IMR-90 (cell line): Measurements from ENCODE around the gene JSRP1. TPM values are rescaled to one million over a fixed set of nuclear protein-coding genes. Genes with fewer than 3 reads are reported as not detected.

Experiments used
- ATAC-seq: fragments of 200-7000 bp; cut with Tn5 transposase; 2 replicates; pipeline ENCODE4 v1.9.1; 2020; ENCODE audit warnings: low read depth, mild to moderate bottlenecking, moderate library complexity
- BruUV-seq: library from RNA; stranded (reverse); fragments of 400-500 nt; replicated peaks from 2 replicates; lab custom pipeline; 2021; lab: Mats Ljungman, UMichigan
- CTCF ChIA-PET: fragments of 300-600 bp; formaldehyde crosslinking; extraction: SDS; loops from one replicate; lab custom pipeline; 2021; ENCODE audit warnings: antibody characterized with exemption; lab: Yijun Ruan, JAX
- POLR2A ChIA-PET: fragments of 300-600 bp; sonication (Branson Sonifier 250); formaldehyde crosslinking; loops from one replicate; lab custom pipeline; 2022; ENCODE audit warnings: antibody characterized with exemption; ENCODE audit not compliant: unreplicated experiment; lab: Charles Lee
- DNase-seq: peaks from one replicate; pipeline ENCODE4 v3.0.0; 2013
- H2AFZ ChIP-seq: replicated peaks from 2 replicates; pipeline ENCODE3; 2013; ENCODE audit warnings: low read length, mild to moderate bottlenecking; ENCODE audit not compliant: poor library complexity
- H2AK5ac ChIP-seq: 2 replicates; pipeline ENCODE4 v1.6.1; 2013; ENCODE audit warnings: low read depth, low read length, inconsistent platforms
- H2AK9ac ChIP-seq: replicated peaks from 2 replicates; pipeline ENCODE3; 2013; ENCODE audit warnings: mild to moderate bottlenecking, low read depth, low read length, moderate library complexity; ENCODE audit not compliant: poor library complexity
- H2BK120ac ChIP-seq: 2 replicates; pipeline ENCODE4 v1.6.1; 2013; ENCODE audit warnings: low read depth, low read length, inconsistent platforms
- H2BK15ac ChIP-seq: 3 replicates; pipeline ENCODE4 v1.6.1; 2013; ENCODE audit warnings: low read depth, low read length, inconsistent platforms
- H2BK20ac ChIP-seq: 2 replicates; pipeline ENCODE4 v1.6.1; 2013; ENCODE audit warnings: low read depth, mild to moderate bottlenecking, inconsistent platforms, low read length, moderate library complexity
- H2BK5ac ChIP-seq: 2 replicates; pipeline ENCODE4 v1.6.1; 2013; ENCODE audit warnings: mild to moderate bottlenecking, low read depth, low read length, inconsistent platforms; ENCODE audit not compliant: poor library complexity, severe bottlenecking
- H3K14ac ChIP-seq: replicated peaks from 2 replicates; pipeline ENCODE4 v1.6.1; 2013; ENCODE audit warnings: low read depth, low read length, inconsistent platforms
- H3K18ac ChIP-seq: 2 replicates; pipeline ENCODE4 v1.6.1; 2013; ENCODE audit warnings: low read depth, low read length, control low read depth
- H3K23ac ChIP-seq: 2 replicates; pipeline ENCODE4 v1.6.1; 2013; ENCODE audit warnings: low read depth, low read length, inconsistent platforms
- H3K27ac ChIP-seq: 2 replicates; pipeline ENCODE4 v1.5.1; 2013; ENCODE audit warnings: mild to moderate bottlenecking, control low read depth, low read length; ENCODE audit not compliant: insufficient read depth
- H3K27me3 ChIP-seq: 2 replicates; pipeline ENCODE4 v1.6.1; 2013; ENCODE audit warnings: low read length; ENCODE audit not compliant: control insufficient read depth, insufficient read depth
- H3K36me3 ChIP-seq: 2 replicates; pipeline ENCODE4 v1.6.1; 2013; ENCODE audit warnings: low read length, mixed read lengths; ENCODE audit not compliant: control insufficient read depth, insufficient read depth
- H3K4ac ChIP-seq: 2 replicates; pipeline ENCODE4 v1.6.1; 2013; ENCODE audit warnings: low read depth, low read length, inconsistent platforms
- H3K4me1 ChIP-seq: 2 replicates; pipeline ENCODE4 v1.6.1; 2013; ENCODE audit warnings: low read length, mixed read lengths; ENCODE audit not compliant: control insufficient read depth, insufficient read depth
- H3K4me2 ChIP-seq: 2 replicates; pipeline ENCODE4 v1.6.1; 2013; ENCODE audit warnings: low read depth, mild to moderate bottlenecking, control low read depth, low read length, moderate library complexity
- H3K4me3 ChIP-seq: 2 replicates; pipeline ENCODE4 v1.5.1; 2013; ENCODE audit warnings: low read depth, mild to moderate bottlenecking, control low read depth, low read length, moderate library complexity; ENCODE audit not compliant: insufficient read depth
- H3K56ac ChIP-seq: 2 replicates; pipeline ENCODE4 v1.6.1; 2013; ENCODE audit warnings: low read length, inconsistent platforms; ENCODE audit not compliant: insufficient read depth; ENCODE audit errors: extremely low read depth
- H3K79me1 ChIP-seq, 2 experiments: 2 replicates each; pipeline ENCODE4 v1.6.1; 2013; ENCODE audit warnings: low read length in 2 of 2, inconsistent platforms in 1 of 2, low read depth in 1 of 2
- H3K9ac ChIP-seq: 2 replicates; pipeline ENCODE4 v1.6.1; 2013; ENCODE audit warnings: low read depth, low read length, control low read depth
- H3K9me1 ChIP-seq: 2 replicates; pipeline ENCODE4 v1.6.1; 2013; ENCODE audit warnings: low read length, inconsistent platforms; ENCODE audit not compliant: insufficient read depth
- H3K9me3 ChIP-seq: 2 replicates; pipeline ENCODE4 v1.6.1; 2013; ENCODE audit warnings: low read length; ENCODE audit not compliant: control insufficient read depth, insufficient read depth
- H4K20me1 ChIP-seq: 2 replicates; pipeline ENCODE4 v1.6.1; 2013; ENCODE audit warnings: low read length, inconsistent platforms; ENCODE audit not compliant: insufficient read depth
- H4K5ac ChIP-seq: 2 replicates; pipeline ENCODE4 v1.6.1; 2013; ENCODE audit warnings: mild to moderate bottlenecking, low read depth, low read length, control low read depth
- H4K8ac ChIP-seq, 2 experiments: 2 replicates each; pipeline ENCODE4 v1.6.1; 2013; ENCODE audit warnings: low read depth in 2 of 2, low read length in 2 of 2, control low read depth in 1 of 2, inconsistent platforms in 1 of 2
- H4K91ac ChIP-seq: 2 replicates; pipeline ENCODE4 v1.6.1; 2013; ENCODE audit warnings: low read depth, low read length, inconsistent platforms; ENCODE audit not compliant: insufficient read depth
- BHLHE40 ChIP-seq: fragments of 150-350 bp; IDR thresholded peaks from 2 replicates; pipeline ENCODE4 v1.6.1; 2016; ENCODE audit warnings: mild to moderate bottlenecking, low read depth, low read length
- RAD21 ChIP-seq: IDR thresholded peaks from 2 replicates; pipeline ENCODE4 v1.6.1; 2012; ENCODE audit warnings: low read length, improper control_type of control experiment
- WGBS, 2 experiments: methylation state at CpG; one replicate each; pipeline versions ENCODE4 v1.1.5 to v1.1.7; 2013; ENCODE audit warnings: missing lambda C conversion rate in 2 of 2; ENCODE audit not compliant: insufficient read length in 1 of 2; ENCODE audit errors: extremely low coverage in 2 of 2; 5-methylcytosine and 5-hydroxymethylcytosine counted together
- dilution Hi-C: fragments of 300-500 bp; cut with HindIII; formaldehyde crosslinking; loops from one replicate; pipeline ENCODE4 v1.14.3; 2018; ENCODE audit warnings: low sequenced_read_pairs; ENCODE audit not compliant: unreplicated experiment
- in situ Hi-C: fragments of 300-500 bp; cut with MboI; formaldehyde crosslinking; loops from 3 replicates; pipeline ENCODE4 v1.14.3; 2019; ENCODE audit warnings: low sequenced_read_pairs, inconsistent platforms, mixed read lengths
- intact Hi-C: fragments of 100-400 bp; cut with micrococcal nuclease; formaldehyde crosslinking; loops from 2 replicates; pipeline ENCODE4 v1.10.0; 2022
- polyA plus RNA-seq, 3 experiments: library from polyadenylated mRNA; depleted of rRNA; stranded (reverse); fragments of >200 nt; gene quantifications; 2 replicates each; pipeline ENCODE4 v1.2.3, GENCODE V29; 2012; ENCODE audit warnings: low replicate concordance in 1 of 3
- total RNA-seq: library from RNA; depleted of rRNA; stranded (reverse); fragments of >200 nt; gene quantifications from 2 replicates; pipeline ENCODE4 v1.2.3, GENCODE V29; 2012
- TF ChIP-seq, protein P1 (sequence below): fragments of 150-350 bp; IDR thresholded peaks from 2 replicates; pipeline ENCODE4 v1.6.1; 2016; ENCODE audit warnings: low read depth, mild to moderate bottlenecking, low read length, moderate library complexity, borderline replicate concordance
- TF ChIP-seq, protein P2 (sequence below): conservative IDR thresholded peaks from 2 replicates; pipeline ENCODE4 v1.5.1; 2012; ENCODE audit warnings: mild to moderate bottlenecking, low read depth, low read length, improper control_type of control experiment

JSRP1 gene
- total and polyA plus RNA-seq, 2 of the 4 experiments (the other 2 are of a cell fraction), result not detected

DNA sequence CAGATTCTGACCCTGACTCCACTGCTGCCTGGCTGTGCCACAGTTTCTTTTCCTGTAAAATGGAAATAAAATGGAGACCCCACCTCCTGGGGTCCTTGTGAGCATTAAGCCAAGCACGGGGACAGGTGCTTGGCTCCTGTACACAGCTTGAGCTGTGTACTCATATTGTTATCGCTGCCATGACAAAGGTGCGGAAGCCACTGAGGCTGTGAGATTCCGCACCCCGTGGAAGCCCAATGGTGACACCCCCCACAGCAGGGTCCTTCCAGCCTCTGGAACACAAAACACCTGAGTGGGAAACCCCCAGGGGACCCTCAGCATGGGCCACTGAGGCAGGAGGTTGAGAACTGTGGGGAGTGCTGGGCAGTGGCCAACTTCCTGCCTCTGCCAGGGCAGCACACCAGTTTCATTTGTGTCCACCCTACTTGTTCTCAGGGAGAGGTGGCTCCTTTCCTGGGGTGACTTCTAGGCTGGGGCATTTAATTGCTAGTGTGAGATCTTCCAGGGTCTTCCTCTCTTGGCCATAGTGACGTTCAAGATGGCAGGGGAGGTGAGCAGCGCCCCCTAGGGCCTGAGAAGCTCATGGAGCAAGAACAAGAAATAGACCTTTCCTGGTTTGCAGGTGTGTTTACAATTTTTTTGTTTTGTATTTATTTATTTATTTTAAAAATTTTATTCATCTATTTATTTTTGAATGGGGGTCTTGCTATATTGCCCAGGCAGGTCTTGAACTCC is 5.4 kb upstream of the JSRP1 start:
- H3K79me1 ChIP-seq, result no peaks in the 10 kb centered on the region
- no peak overlapping the region for H4K8ac ChIP-seq
- no peak overlapping the region for H2BK5ac ChIP-seq
- ATAC-seq (no peak), DNase-seq (no peak)
- no peak overlapping the region for H4K5ac ChIP-seq
- H2BK15ac ChIP-seq, result no peak overlapping the region
- no peak overlapping the region for H2BK120ac ChIP-seq
- H3K4me2 ChIP-seq, result no peak overlapping the region
- peaks cover 2% of the 10 kb centered on the region for H3K4me1 ChIP-seq
- TF ChIP-seq BHLHE40 (no peak), RAD21 (peak; percentile 37; the same call in 1 of the 2 replicates)
- TF ChIP-seq, protein P1, sequence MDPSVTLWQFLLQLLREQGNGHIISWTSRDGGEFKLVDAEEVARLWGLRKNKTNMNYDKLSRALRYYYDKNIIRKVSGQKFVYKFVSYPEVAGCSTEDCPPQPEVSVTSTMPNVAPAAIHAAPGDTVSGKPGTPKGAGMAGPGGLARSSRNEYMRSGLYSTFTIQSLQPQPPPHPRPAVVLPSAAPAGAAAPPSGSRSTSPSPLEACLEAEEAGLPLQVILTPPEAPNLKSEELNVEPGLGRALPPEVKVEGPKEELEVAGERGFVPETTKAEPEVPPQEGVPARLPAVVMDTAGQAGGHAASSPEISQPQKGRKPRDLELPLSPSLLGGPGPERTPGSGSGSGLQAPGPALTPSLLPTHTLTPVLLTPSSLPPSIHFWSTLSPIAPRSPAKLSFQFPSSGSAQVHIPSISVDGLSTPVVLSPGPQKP, result no peak
- TF ChIP-seq, protein P2, sequence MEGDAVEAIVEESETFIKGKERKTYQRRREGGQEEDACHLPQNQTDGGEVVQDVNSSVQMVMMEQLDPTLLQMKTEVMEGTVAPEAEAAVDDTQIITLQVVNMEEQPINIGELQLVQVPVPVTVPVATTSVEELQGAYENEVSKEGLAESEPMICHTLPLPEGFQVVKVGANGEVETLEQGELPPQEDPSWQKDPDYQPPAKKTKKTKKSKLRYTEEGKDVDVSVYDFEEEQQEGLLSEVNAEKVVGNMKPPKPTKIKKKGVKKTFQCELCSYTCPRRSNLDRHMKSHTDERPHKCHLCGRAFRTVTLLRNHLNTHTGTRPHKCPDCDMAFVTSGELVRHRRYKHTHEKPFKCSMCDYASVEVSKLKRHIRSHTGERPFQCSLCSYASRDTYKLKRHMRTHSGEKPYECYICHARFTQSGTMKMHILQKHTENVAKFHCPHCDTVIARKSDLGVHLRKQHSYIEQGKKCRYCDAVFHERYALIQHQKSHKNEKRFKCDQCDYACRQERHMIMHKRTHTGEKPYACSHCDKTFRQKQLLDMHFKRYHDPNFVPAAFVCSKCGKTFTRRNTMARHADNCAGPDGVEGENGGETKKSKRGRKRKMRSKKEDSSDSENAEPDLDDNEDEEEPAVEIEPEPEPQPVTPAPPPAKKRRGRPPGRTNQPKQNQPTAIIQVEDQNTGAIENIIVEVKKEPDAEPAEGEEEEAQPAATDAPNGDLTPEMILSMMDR, result peak; percentile 47
- no peak overlapping the region for H2AK5ac ChIP-seq
- H3K9me1 ChIP-seq, result no peaks in the 10 kb centered on the region; the same call in 1 of the 2 replicates
- no peak overlapping the region for H3K4ac ChIP-seq
- H3K56ac ChIP-seq, result no peak overlapping the region
- no peak overlapping the region for H3K23ac ChIP-seq
- no peak overlapping the region for H2BK20ac ChIP-seq
- H3K9me3 ChIP-seq, result no peaks in the 10 kb centered on the region
- no peak overlapping the region for H3K27ac ChIP-seq
- no peak overlapping the region for H4K91ac ChIP-seq
- H2AFZ ChIP-seq, result peak overlapping the region; percentile 34
- 94% methylated on average over 3 of the region's 7 CpGs; no CpG with 5 or more reads in 1 of the 2 experiments for WGBS, 2 experiments
- ChIA-PET POLR2A (no interaction called here), CTCF (interaction anchor here (1.2 kb wide), 1 partner anchor 24 kb away, joined by 6 read pairs; no protein-coding TSS in a partner anchor)
- H4K20me1 ChIP-seq, result no peaks in the 10 kb centered on the region
- no TSS peak for BruUV-seq
- no peaks in the 10 kb centered on the region for H3K36me3 ChIP-seq
- no peak overlapping the region for H3K4me3 ChIP-seq
- in situ Hi-C loops, result no loop called here
- dilution Hi-C loops, result no loop called here
- H3K18ac ChIP-seq, result no peak overlapping the region
- intact Hi-C loops, result no loop called here
- H3K9ac ChIP-seq, result no peak overlapping the region
- no peaks in the 10 kb centered on the region for H3K27me3 ChIP-seq
- H2AK9ac ChIP-seq, result no peak overlapping the region
- no peak overlapping the region for H3K14ac ChIP-seq
